ENCODE data around the gene CANT1.
A peak's percentile ranks its signal among the peaks of the same experiment; 100 is the strongest.

CANT1 gene

GRCh38 chr17:78993981-78994671, 15.4 kb downstream of the CANT1 start:
- no peak for DNase-seq

GRCh38 chr17:78993241-78993956, 16.2 kb downstream of the CANT1 start:
- DNase-seq: no peak

DNA sequence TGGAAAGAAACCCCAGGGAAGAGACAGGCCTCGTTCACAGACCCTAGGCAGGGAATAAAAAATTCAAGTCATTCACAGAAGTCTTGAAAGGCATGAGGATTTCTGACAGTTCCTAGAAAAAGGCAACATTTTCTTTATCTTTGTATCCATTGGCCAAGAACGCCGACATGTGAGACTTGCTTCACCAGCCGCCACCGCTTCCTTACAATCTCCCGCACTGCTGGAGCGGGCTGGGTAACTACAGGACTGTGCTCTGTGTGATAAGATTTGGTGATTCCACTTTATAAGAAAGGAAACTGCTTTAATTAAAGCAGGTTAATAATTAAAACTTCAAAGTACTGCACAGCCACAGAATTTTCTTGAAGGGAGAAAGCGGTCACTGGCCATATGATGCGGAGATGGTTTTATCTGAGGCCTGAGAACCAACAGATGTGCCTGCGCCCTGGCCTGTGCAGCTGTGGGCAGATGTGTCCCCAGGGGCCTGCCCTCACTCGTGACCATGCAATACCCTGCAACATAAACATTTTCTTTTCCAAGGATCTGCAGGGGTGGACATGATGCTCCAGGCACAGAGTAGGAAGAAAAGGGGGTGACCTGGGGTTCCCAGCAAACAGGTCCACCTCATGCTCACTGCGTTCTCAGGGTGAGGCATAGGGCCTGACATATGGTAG, 16.9 kb downstream of the CANT1 start:
- DNase-seq: no peak

DNA sequence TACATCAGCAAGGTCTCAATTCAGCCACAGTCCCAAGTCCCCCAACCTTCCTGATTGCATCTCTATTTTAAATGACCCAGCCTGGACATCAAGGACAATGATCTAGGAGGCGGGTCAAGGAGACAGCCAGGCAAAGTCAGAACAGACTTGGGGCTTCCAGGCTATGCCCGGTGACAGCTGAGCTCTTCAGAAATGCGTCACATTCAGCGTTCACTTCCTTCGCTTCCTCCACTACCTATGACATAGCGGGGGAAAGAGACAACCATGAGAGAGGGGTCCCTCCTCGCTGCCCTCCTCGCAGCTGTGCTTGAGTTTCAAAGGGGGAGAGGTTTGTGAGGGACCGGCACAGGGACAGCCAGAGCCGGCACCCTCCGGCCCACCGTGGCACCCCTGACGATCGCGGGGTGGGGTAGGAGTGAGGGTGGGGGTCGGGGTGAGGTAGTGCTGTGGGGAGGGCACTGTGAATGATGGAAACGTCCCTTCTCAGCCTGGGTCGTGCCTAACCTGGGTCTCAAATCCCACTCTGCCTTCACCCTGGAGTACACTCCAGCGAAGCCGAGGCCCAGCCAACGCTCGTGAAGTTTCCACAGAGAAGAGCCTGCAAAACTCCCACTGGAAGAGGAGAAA, 17.5 kb downstream of the CANT1 start:
- no peak for DNase-seq

DNA sequence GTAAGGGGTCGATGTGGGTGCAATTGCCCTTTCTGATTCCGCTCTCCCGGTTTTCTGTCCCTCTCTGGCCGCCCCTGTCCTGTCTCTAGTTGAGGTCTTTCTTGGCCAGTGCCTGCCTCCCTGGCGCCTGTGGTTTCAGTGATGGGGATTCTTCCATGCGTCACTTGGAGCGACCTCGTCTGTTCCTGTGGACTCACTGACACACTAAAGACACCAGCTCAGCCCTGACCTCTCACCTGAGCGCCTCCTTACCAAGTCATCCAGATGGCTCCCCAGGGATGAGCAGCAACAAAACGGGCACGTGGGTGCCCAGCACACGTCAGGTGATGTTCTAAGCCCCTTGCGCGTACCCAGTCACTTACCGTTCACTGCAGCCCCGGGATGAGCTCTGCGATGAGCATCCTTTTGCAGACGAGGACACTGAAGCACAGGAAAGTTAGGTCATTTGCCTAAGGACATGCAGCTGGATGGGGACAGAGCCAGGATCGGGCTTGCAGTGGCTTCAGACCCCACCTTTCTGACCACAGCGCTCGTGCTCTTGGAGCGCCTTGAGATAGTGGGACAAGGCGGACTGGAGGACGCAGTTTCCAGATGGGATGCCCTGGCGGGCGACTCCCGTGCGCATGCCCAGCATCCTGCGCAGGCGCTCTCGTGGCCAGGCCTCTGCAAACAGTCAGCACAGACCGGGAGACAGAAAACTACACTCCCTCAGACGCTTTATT, 18.4 kb downstream of the CANT1 start:
- DNase-seq: no peak

GRCh38 chr17:78990349-78991016, 19.1 kb downstream of the CANT1 start:
- DNase-seq: no peak

DNA sequence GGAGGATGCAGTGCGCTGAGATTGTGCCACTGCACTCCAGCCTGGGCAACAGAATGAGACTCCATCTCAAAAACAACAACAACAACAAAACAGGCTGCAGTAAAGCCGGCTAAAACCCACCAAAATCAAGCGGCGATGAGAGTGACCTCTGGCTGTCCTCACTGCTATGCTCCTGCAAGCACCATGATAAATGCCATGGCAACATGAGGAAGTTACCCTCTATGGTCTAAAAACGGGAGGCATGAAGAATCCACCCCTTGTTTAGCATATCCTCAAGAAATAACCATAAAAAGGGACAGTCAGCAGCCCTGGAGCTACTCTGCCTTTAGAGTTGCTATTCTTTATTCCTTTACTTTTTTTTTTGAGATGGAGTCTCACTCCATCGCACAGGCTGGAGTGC, 21.4 kb downstream of the CANT1 start:
- no peak for DNase-seq

DNA sequence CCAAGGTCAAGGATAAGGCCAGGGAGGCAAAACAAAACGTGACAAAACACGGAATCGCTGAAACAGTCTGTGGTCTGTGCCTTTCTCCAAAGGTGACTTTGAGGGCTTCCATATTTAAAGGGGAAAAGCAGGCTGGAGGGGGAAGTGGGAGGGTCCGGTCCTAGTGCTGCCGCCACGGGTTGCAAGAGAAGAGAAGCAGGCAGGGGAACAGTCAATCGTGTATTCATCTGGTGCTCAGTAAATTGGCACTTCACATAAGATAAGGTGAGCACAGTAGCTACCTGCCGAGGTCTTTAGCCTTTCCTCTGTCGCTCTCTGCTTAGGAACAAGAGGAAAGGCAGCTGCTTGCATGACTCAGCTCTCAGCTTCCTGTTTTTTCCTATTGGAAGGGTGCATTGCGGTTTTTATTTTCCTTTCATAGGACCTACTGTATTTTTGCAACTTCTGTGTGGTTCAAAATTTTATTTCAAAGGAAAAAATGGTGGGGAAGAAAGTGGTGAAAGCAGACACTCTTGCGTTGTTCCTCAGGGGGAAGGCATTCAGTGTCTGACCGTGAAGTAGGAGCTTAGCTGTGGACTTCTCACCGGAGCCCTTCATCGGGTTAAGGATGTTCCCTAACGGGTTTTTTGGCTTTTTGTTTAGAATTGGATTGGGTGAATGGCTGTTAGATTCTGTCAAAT, 22.8 kb downstream of the CANT1 start:
- no peak for DNase-seq

DNA sequence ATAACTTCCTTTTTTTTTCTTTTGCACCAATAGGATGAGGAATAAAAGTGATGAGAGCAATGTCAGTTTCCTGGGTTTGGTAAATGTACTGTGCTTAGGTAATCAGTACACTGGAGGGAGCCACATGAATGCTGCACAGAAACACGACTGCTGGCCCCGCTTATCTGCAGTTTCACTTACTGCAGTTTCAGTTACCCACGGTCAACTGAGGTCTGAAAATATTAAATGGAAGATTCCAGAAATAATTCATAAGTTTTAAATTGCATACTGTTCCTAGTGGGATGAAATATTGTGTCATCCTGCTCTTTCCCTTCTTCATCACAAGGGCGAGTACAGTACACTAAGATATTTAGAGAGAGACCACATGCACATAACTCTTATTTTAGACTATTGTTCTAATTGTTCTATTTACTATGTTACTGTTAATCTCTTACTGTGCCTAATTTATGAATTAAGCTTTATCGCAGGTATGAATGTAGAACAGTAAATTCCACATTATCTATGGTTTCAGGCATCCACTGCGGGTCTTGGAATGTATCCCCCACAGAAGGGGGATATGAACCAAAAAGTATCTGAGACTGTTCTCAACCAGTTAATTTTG, 23.4 kb downstream of the CANT1 start:
- DNase-seq: no peak

DNA sequence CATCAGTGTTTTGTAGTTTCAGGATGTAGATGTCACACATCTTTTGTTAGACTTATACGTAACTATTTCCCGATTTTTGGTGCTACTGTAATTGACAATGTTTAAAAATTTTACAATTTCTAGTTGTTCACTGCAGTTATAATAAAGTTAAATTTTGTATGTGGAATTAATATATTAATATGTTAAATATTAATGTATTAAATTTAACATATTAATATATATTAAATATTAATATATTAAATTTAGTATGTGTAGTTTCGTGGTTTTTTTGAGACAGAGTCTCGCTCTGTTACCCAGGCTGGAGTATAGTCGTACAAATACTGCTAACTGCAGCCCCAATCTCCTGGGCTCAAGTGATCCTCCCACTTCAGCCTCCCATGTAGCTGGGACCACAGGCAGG, 24.2 kb downstream of the CANT1 start:
- DNase-seq: no peak

- DNase-seq: no peak
Observed at GRCh38 chr17:78981010-78981888, 28.3 kb downstream of the CANT1 start.

DNA sequence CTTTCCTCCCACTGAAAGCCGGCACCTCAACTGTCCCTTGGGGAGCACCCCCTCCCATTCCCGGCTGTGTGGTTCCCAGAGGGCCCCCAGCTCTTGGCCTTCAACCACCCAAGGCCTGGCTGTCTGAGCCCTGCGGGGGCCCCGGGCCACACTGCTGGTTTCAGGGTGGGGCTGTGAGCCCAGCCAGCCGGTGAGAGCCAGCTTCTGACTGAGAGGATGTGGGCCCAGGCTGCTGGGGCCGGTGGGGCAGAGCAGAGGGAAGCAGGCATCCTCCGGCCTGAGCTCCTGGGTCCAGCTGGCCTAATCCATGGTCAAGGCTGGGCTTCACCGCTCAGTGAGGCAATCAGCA, 29.0 kb downstream of the CANT1 start:
- no peak for DNase-seq

DNA sequence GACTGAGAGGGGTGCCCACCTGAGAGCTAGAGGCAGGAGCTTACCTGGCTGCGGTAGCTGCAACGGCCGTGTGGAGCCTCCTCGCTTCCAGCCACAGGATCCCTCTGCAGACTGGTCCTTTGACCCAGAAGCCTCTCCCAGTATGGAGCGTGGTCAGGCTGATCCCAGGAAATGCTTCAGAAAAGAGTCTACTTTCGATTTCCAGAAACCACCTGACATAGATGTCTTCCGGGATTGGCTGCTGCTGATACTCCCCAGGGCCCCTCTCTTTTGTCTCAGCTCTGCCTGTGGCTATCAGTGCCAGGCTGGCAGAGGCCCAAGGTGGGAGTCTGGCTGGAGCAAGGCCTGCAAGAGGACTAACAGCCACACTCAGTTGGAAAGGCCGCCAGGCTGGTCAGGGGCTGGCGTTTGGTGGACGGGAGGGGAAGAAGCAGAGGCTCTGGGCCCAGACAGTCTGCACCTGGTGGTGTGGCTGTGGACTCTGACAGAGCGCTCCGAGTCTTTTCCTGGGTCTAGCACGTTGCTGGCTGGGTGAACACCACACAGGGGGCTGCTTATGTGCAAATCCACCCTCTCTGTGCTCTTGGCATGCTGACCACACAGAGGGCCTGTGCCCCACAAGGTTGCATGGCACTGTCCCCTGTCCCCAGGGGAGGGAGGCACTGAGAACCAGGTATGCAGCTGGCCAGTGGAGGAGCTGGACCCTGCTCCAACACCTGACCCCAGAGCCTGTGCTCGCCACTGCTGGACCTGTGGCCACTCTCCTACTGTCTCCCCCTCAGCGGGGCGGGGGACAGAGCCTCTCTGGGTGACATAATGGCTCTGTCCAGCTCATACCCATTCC, 29.6 kb downstream of the CANT1 start, which contains the start of gene LGALS3BP:
TSS of gene LGALS3BP (minus strand) at position 144 of the 844 bp plus-strand sequence. CDS start 2,732 bp downstream, outside the sequence.
- peak; percentile 78 for DNase-seq

- DNase-seq: no peak
Observed at GRCh38 chr17:78977997-78978973, 31.3 kb downstream of the CANT1 start.

- DNase-seq: no peak
Observed at GRCh38 chr17:78977681-78977943, 32.0 kb downstream of the CANT1 start.

DNA sequence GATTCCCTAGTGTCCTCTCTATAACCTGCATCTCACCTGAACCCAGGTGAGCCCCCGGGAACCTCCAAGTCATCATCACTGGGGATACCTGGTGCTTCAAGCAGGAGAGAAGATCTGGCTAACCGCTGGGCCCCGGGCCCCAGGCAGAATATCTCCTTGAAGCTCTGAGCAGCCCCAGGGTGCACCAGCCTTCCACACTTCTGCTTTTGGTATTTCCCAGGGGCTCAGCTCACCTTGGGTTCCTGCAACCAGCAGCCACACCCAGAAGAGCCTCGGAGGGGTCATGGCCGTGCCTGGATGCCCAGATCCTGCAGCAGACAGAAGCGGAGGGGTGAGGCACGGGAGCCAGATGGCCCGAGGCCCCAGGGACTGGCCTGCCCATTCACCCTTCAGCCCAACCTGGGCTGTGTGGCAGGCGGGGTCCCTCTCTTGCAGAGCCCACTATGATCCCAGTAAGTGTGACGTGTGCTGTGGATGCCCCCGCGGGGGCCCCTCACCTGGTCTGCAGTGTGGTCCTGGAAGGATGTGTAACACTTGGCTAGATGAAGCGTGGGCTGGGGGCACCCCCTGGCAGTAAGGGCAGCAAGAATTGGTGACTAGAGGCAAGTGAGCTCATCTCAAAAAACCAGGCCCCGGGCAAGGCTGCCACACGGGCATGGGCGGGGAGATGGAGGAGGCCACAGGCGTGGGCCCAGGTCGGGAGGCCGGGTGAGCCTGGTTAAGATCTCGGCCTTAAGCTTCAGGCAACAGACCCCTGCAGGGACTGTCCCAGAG, 32.5 kb downstream of the CANT1 start:
- no peak for DNase-seq
